GM12891 (cell line): Measurements from ENCODE around the gene SNX32.

ENCODE experiments used
- POLR2A ChIP-seq: IDR thresholded peaks from 2 replicates; pipeline ENCODE4 v1.6.1; 2011; ENCODE audit warnings: low read depth, low read length, control low read depth
- POLR2AphosphoS5 ChIP-seq: IDR thresholded peaks from 2 replicates; pipeline ENCODE4 v1.6.1; 2011; ENCODE audit warnings: low read depth, low read length, control low read depth
- POU2F2 ChIP-seq: IDR thresholded peaks from 2 replicates; pipeline ENCODE4 v1.6.1; 2011; ENCODE audit warnings: low read depth, mild to moderate bottlenecking, control low read depth, low read length, moderate library complexity
- SPI1 ChIP-seq: IDR thresholded peaks from 2 replicates; pipeline ENCODE4 v1.6.1; 2011; ENCODE audit warnings: low read depth, low read length, control low read depth
- TAF1 ChIP-seq: IDR thresholded peaks from 2 replicates; pipeline ENCODE4 v1.6.1; 2011; ENCODE audit warnings: low read depth, low read length, control low read depth

DNA sequence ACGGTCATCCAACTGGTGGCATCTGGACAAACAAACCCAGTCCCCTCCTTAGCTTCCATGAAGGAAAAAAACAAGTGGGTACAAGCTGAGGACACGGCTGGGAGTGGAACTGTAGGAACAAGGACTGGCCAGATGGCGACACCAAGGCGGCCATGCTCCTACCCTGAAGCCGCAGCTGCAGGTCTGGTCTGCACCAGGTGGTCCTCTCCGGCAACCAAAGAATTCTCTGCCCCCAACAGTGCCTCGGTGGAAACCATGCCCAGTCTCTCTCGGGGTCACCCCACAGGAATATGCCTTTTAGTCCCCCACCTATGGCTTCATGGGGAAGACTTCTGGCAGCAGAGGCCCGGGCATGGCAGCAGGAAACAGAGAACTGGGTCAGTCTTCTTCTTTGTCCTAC, 24.3 kb upstream of the SNX32 start:
- TF ChIP-seq POLR2AphosphoS5 (no peak), POLR2A (no peak), TAF1 (no peak), POU2F2 (no peak), SPI1 (no peak)
